RWPE2 (cell line): ENCODE measurements around the gene NRDC.

ENCODE experiments used
- ATAC-seq: fragments of 200-7000 bp; cut with Tn5 transposase; 3 replicates; pipeline ENCODE4 v1.9.1; 2021; ENCODE audit warnings: low read depth
- DNase-seq: peaks from one replicate; pipeline ENCODE4 v3.0.0-alpha.2; 2020; ENCODE audit warnings: low spot score
- H3K27ac ChIP-seq: fragments of 450-650 bp; 2 replicates; pipeline ENCODE4 v1.5.1; 2017; ENCODE audit warnings: mild to moderate bottlenecking; ENCODE audit not compliant: poor library complexity, severe bottlenecking
- H3K27me3 ChIP-seq: fragments of 250-450 bp; sonication (Bioruptor Pico); 2 replicates; pipeline ENCODE4 v1.5.1; 2021; ENCODE audit warnings: mild to moderate bottlenecking, moderate library complexity; ENCODE audit not compliant: insufficient read depth, poor library complexity, severe bottlenecking
- H3K36me3 ChIP-seq: fragments of 250-450 bp; sonication (Bioruptor Pico); 2 replicates; pipeline ENCODE4 v1.5.1; 2020; ENCODE audit warnings: low read depth, mild to moderate bottlenecking, moderate library complexity
- H3K4me1 ChIP-seq: fragments of 250-450 bp; sonication (Bioruptor Pico); 2 replicates; pipeline ENCODE4 v1.5.1; 2021; ENCODE audit warnings: mild to moderate bottlenecking, moderate library complexity; ENCODE audit not compliant: insufficient read depth, poor library complexity, severe bottlenecking
- H3K4me3 ChIP-seq: fragments of 250-450 bp; sonication (Bioruptor Pico); 2 replicates; pipeline ENCODE4 v1.5.1; 2021; ENCODE audit warnings: mild to moderate bottlenecking, moderate library complexity; ENCODE audit not compliant: severe bottlenecking
- H3K9me3 ChIP-seq: fragments of 250-450 bp; sonication (Bioruptor Pico); 2 replicates; pipeline ENCODE4 v1.5.1; 2021; ENCODE audit warnings: mild to moderate bottlenecking, moderate library complexity; ENCODE audit not compliant: severe bottlenecking
- CTCF ChIP-seq: fragments of 450-650 bp; IDR thresholded peaks from one replicate; pipeline ENCODE4 v1.5.1; 2017; ENCODE audit warnings: mild to moderate bottlenecking, moderate library complexity; ENCODE audit not compliant: poor library complexity, severe bottlenecking

Gene NRDC

GRCh38 chr1:51745304-51745570 is 133.3 kb downstream of the NRDC start:
- no peak overlapping the region for H3K27ac ChIP-seq
- no peak overlapping the region for H3K4me3 ChIP-seq
- TF ChIP-seq CTCF: no peak
- DNase-seq (no peak), ATAC-seq (no peak)
- H3K9me3 ChIP-seq: no peaks in the 10 kb centered on the region
- H3K36me3 ChIP-seq: peaks cover 34% of the 10 kb centered on the region
- peaks cover 3% of the 10 kb centered on the region for H3K4me1 ChIP-seq
- no peaks in the 10 kb centered on the region for H3K27me3 ChIP-seq

GRCh38 chr1:51744506-51745303 is 133.8 kb downstream of the NRDC start:
- H3K4me3 ChIP-seq: no peak overlapping the region
- H3K4me1 ChIP-seq: no peaks in the 10 kb centered on the region
- H3K27me3 ChIP-seq: no peaks in the 10 kb centered on the region
- H3K27ac ChIP-seq: no peak overlapping the region
- ATAC-seq: no peak
- DNase-seq: no peak
- no peaks in the 10 kb centered on the region for H3K9me3 ChIP-seq
- TF ChIP-seq CTCF: no peak
- H3K36me3 ChIP-seq: peaks cover 34% of the 10 kb centered on the region

GRCh38 chr1:51741121-51741681 is 137.3 kb downstream of the NRDC start:
- Histone ChIP-seq H3K27me3 (no peaks in the 10 kb centered on the region), H3K36me3 (peaks cover 9% of the 10 kb centered on the region; the same call in 1 of the 2 replicates), H3K9me3 (no peaks in the 10 kb centered on the region), H3K4me3 (no peak overlapping the region), H3K27ac (no peak overlapping the region), H3K4me1 (peaks cover 15% of the 10 kb centered on the region)
- ATAC-seq (no peak), DNase-seq (no peak)
- no peak for TF ChIP-seq CTCF

GRCh38 chr1:51740652-51741051 is 137.9 kb downstream of the NRDC start:
- Histone ChIP-seq H3K4me3 (no peak overlapping the region), H3K9me3 (no peaks in the 10 kb centered on the region), H3K27me3 (no peaks in the 10 kb centered on the region), H3K36me3 (peaks cover 6% of the 10 kb centered on the region; the same call in 1 of the 2 replicates), H3K4me1 (peaks cover 18% of the 10 kb centered on the region), H3K27ac (no peak overlapping the region)
- no peak for TF ChIP-seq CTCF
- no peak for DNase-seq
- no peak for ATAC-seq
